ENCODE results near the gene PRR15L.
"Not testable (repeated sequence)": the region's sequence is repeated elsewhere in the genome, so short reads cannot be mapped to it uniquely, and the experiment has no call there.

Gene PRR15L

DNA sequence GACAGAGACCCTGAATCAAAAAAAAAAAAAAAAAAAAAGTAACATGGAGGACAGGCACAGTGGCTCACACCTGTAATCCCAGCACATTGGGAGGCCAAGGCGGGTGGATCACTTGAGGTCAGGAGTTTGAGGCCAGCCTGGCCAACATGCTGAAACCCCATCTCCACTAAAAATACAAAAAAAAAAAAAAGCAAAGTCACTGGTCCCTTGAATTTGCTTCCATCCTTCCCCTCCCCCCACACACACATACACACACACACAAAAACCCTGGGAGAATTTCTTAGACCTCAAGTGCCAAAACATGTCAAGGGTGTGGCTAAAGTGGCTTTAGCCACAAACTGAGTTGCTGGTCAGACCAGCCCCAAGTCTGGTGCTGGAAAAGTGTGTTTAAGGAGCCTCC, 30.8 kb upstream of the PRR15L start:
- not testable (repeated sequence) for DNase-seq (ENCODE audit: low read depth in 2 of 2)

DNA sequence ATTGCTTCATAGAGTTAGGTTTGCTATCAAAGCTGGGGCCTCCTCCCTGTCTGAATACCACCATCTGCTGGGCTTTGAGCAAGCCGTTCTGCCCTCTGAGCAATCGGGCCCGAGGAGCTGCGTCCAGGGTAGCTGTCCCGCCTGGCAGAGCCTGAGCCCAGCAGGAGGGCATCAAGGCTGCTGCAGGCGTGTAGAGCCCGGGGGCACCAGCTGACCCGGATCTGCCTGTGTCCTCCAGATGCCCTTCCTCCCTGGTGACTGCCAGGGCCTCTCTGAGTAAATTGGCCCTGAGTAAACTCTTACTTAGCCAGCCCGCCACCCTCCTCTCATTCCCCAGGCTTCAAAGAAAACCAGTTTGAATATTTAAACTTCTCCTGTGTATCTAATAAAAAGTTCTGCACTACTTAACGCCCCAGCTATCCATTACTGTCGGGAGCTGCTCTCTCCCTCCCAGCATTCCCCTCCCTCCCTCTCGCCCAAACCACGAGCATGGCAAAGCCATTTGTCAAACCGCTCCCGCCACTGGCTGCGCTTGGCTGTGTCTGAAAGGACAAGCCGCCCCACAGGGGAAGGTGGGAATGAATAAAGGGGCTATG, 29.7 kb upstream of the PRR15L start:
- DNase-seq (ENCODE audit: low read depth in 2 of 2): no peak

DNA sequence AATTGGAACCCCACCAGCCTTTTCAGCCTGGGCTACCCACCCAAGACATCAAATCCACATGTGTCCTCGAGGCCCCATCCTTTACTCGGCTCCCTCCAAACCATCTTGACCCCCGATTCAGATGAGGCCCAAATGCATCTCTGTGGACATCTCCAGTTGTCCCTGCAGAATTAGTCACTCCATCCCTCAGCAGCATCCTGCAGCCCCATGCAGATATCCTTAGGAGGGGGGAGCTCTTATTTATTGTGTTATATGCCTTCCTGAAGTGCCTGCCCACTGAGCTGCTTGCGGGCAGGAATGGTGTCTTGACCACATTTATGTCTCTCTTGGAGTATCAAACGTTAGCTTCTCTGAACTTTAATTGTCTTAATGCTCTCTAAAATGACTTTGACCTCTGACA, 28.8 kb upstream of the PRR15L start:
- DNase-seq (ENCODE audit: low read depth in 2 of 2): no peak

DNA sequence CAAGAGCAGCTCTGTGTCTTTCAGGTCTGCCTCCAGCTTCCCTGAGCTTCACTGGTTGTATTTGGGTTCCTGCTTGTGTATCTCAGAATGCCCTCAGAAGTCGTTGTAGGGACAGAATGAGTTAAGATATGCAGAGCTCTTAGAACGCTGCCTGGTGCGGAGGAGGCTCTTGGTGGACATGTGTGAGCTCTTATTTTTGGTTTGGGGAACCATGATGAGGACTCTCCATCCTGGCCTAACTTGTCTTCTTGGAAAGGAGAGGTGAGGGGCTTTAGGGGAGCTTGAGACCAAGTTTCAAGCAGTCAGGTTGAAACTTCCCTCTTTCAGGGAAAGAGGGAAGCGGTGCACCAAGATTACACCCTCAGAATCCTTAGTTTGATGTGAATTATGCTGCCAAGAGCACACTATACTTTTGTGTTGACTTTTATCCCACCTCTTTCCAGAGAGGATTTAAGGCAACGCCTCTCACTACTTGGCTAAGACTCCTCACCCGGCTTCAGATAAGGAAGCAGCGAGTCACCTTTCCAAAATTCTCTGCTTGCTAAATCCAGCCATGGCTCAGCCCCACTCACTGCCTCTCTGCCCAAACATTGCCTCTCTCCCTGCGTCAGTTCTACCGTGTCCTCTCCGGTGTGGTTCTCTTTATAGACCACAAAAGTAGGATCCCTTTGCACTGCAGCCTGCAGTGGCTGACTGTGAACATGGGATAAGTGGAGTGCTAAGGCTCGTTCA, 26.0 kb upstream of the PRR15L start:
- DNase-seq (ENCODE audit: low read depth in 2 of 2): no peak

DNA sequence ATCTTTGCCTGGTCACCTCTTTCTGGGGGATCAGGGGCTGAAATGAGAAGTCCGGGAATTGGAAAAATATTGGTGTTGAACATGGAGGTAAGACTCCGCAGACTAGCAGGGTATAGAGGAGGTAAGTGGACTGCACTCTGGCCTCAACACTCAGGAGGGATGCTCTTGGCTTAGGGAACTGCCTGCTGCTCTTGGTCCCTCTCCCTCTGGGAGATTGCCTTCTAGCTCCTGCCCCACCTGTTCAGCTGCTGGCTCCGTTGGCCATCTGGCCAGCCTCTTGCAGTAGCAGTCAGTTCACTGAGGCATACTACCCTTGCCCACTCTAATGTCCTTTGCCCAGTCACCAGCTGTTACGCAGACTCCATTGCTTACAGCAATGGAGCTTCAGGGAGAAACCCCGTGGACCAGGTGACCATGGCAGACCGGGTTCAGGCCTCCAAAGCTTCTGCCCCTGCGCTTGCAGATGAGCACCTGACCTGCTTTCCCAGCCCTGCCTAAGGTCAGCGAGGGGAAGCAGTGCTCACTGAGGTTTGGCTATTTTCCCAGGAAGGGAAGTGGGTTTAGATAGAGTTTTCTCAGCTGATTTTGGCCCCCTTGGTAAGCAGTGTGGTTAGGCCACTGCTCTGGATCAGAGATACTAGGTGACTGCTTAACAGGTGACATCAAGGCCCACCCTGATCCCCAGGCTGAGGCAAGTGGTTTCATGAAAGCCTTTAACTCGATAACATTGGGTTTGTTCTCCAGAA, 25.1 kb upstream of the PRR15L start:
- no peak for DNase-seq (ENCODE audit: low read depth in 2 of 2)

DNA sequence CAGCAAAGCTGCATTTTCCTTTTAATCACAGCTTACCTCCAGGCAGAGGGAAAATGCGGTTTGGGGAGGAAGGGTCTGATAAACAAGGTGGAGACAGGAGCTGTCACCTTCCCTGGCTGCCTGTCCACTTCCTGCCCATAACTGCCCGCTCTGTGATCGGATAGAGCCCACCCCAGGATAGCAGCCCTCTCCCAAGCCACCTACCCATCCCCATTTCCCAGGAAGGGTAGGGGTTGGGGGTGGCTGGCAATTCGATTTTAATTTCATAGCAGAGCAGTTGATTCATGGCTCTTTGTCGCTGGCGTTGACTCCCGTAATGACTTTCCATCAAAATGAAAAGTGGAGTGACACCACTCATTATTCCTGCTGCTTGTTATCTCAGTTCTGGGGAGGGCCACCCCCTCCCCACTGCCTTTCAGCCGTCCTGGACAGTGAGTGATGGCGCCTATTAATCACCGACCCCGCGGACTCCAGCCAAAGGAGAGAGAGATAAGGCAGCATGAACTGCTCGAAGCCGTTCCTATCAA, 24.5 kb upstream of the PRR15L start:
- no peak for DNase-seq (ENCODE audit: low read depth in 2 of 2)

DNA sequence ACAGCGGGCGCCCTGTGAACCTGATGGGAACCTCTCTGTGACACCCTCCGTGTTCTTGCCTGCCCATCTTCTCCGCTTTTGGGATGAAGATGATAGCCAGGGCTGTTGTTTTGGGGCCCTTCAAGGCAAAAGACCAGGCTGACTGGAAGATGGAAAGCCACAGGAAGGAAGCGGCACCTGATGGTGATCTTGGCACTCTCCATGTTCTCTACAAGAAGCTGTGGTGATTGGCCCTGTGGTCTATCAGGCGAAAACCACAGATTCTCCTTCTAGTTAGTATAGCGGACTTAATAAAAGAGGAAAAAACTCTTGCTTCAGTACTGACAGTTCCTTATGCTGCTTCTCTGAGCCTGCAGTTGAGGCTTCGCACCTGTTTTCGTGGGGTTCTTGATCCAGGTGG, 23.8 kb upstream of the PRR15L start:
- DNase-seq (ENCODE audit: low read depth in 2 of 2): no peak

DNA sequence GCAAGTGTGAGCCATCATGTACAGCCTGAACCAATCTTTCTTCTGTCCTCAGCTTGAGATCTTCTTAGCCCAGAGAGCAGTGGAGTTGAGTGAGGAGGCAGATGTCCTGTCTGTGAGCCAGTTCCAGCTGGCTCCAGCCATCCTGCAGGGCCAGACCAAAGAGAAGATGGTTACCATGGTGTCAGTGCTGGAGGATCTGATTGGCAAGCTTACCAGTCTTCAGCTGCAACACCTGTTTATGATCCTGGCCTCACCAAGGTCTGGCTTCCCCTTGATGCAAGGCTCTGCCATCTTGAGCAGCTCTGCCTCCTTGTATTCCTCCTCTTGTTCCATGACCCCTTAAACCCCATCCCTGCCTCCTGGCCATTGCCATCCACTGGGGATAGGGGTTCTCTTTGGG, 22.9 kb upstream of the PRR15L start:
- DNase-seq (ENCODE audit: low read depth in 2 of 2): no peak

DNA sequence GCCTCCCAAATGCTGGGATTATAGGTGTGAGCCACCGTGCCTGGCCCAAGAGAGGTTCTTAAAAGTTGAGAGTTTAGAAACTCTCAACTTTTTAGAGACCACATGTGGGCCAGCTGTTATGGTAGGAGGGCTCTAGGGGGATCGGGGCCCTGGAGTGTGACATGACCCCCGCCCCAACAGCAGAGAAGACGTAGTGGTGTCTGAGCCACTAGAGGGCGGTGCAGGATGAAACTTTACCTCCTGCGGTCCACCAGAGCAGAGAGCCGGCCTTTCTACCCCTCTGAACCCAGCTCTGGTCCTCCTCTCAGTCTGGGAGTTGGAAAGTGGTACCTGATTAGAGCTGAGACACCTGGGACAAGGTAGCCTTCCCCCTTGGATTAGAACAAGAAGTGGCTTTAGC, 20.6 kb upstream of the PRR15L start:
- DNase-seq (ENCODE audit: low read depth in 2 of 2): peak in 1 of 2 donors; percentile 23

DNA sequence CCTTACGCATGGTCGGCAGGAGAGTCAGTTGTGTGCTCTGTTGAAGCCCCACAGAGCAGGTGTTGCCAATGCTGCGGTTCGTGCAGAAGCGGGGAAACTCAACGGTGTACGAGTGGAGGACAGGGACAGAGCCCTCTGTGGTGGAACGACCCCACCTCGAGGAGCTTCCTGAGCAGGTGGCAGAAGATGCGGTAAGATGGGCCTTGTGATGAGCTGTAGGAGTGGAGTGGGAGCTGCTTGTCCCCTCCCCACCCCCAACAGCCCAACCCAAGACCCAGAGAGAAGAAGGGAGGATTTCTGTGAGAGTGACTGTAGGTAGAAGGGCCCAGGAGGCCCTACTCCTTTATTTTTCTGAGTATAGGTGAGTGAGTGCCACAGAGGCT, 18.1 kb upstream of the PRR15L start:
- DNase-seq (ENCODE audit: low read depth in 2 of 2): no peak

DNA sequence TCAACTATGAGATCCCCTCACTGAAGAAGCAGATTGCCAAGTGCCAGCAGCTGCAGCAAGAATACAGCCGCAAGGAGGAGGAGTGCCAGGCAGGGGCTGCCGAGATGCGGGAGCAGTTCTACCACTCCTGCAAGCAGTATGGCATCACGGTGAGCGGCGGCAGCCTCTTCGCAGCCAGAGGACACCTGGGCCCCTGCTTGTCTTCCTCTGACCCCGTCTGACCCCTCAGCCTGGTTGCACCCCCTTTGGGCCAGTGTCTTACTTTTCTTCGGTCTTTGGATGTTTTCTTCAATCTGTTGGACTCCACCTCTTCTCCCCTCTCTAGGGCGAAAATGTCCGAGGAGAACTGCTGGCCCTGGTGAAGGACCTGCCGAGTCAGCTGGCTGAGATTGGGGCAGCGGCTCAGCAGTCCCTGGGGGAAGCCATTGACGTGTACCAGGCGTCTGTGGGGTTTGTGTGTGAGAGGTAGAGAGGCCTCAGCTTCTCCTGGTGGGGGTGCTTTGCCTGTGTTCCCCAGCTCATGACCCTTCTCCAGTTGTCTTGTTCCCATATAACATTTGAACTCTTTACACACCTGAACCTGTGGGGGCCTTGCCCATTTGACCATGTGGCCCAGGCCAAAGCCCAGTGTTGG, 17.6 kb upstream of the PRR15L start:
- DNase-seq (ENCODE audit: low read depth in 2 of 2): no peak

DNA sequence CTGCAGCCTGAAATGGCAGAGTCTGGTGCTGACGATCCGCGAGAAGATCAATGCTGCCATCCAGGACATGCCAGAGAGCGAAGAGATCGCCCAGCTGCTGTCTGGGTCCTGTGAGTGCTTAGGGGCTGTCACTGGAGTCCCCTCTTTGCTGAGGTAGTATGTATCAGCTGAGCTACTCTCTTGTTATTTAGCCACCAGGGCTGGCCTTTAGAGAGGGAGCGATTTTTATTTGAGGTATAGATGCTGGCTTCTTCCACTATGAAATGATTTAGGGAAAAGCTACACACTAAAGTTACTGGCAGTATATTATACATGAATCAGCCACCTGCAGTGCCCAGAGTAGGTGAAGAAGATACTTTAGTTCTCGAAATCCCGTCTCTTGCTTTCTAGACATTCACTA, 15.9 kb upstream of the PRR15L start:
- DNase-seq (ENCODE audit: low read depth in 2 of 2): no peak

DNA sequence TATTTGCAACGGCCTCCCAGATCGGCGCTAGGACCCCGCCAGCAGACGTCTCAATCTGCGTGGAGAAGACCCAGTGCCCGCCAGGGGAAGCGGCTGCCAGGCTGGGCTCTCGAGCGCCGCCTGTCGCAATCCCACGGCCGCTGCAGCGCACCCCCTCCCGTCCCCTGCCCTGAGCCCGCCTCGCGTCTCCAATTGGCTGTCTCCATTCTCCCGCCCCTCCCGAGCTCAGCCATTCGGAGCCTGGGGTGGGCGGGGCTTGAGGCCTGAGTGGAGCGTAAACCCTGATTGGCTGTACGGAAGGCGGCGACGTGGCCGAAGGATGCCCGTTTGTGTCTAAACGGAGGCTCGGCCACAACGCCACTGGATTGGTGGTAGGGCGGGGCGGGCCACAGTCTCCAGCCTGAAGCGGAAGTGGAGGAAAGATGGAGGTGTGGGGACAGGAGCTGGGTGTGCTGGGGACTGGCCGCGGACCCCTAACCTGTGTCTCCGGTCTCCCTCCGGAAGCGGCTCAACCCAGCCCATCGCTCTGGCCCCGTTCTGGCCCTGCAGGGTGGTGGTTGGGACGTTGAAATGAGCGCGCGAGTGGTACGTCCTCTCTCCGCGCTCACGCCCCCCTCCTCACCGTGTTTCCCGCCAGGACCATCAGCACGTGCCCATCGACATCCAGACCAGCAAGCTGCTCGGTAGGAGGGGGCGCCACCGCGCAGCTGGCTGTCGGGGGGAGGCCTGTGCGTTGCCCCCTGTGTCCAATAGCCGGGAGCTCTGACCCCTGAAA, 13.2 kb upstream of the PRR15L start, which contains the start of gene CDK5RAP3:
Gene CDK5RAP3 (plus strand): TSS at position 389 of the 775 bp plus-strand sequence. CDS start 34 bp downstream, at position 423.
- peak; percentile 99 to 100 for DNase-seq (ENCODE audit: low read depth in 2 of 2)

DNA sequence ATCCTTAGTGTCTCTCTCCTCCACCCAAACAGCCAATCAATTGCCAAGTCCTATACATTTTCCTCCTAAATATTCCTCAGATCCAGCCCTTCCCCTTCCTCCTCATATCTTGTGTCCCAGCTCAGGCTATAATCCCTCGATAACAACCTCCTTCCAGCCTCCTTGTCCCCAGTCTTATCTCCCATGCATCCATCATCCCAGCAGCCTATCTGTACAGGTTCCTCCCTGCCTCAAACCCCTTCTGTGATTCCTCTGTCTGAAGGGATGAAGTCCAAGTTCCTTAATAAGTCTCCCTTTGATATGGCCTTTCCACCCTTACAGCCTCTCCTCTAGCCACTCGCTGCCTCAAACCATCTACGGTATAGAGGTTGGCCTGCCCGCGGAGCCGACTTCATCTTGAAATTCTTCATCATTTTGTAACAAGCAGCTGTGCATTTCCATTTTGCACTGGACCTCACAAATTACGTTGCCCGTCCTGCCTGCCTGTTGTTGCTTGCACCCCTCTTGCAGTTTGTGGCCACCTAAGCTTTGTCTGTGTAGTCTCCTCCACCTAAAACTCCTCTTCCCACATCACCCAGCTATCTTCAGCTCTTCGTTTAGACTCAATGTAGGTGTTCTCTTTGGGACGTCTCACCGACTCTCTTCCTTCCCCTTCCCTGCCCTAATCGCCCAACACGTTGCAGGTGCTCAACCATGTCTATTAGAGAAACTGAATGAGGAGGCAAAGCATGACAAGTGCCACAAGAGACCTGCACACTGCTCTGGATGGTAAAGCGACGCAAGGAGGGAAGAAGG, 12.4 kb upstream of the PRR15L start:
- no peak for DNase-seq (ENCODE audit: low read depth in 2 of 2)

DNA sequence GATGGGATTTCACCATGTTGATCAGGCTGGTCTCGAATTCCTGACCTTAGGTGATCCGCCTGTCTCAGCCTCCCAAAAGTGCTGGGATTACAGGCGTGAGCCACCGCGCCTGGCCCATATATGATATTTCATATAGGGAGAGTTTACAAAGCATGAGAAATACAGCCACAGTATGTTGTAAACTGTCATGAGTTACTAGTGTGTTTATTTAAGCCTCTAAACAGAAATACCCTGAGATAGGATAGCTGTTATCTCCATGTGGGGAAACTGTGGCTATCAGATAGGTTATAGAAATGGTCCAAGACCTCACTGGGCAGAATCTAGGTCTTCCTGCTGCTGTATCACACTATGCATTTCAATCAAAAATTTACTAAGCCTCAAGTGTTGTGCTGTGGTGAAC, 11.2 kb upstream of the PRR15L start:
- no peak for DNase-seq (ENCODE audit: low read depth in 2 of 2)

DNA sequence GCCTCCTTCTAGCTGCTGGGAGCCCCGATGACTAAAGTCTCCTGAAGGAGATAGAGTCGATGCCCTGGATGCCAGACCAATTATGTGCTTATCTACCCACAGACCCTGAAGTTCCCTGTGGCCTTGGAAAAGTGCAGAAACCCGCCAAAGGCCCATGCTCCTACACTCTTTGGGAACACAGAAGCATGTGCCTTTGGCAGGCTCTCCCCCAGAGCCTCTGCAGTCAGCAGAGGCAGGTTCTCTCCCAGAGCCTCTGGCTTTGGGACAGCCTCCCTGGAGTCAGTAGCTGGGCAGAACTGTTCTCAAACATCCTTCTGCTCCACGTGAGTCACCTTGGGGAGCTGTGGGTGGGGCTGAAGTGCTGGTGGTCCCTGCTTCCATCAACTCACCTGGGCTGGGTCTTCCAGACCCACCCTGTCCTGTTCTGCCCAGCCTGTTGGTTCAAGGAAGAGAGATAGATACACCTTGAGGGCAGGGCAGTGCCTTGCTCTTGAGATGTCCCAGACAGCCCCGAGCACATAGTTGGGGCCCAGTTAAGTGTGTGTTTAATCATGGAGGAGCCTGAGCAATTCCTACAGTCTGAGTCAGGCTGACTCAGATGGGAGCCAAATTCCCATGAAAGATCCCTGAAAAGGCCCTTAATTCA, 10.0 kb upstream of the PRR15L start:
- DNase-seq (ENCODE audit: low read depth in 2 of 2): no peak

DNA sequence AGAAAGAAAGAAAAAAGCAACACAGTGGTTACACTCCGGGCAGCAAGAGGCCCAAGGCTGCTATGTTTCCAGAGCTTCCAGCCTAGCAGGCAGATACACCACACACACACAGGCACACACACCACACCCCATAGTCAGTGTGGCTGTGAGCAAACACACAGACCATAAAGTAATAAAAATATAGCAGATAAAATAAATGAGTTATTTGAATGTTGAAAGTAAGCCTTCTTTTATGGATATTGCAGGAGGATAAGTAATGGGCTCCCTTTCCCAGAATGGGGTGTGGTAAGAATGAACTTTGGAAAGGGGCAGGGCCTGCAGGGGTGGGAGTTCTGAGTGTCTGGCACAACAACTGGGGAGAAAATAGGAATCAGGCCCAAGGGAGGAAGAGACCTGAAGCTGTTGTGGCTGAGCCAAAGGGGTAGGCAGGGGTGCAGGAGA, 8.4 kb upstream of the PRR15L start:
- DNase-seq (ENCODE audit: low read depth in 2 of 2): no peak

DNA sequence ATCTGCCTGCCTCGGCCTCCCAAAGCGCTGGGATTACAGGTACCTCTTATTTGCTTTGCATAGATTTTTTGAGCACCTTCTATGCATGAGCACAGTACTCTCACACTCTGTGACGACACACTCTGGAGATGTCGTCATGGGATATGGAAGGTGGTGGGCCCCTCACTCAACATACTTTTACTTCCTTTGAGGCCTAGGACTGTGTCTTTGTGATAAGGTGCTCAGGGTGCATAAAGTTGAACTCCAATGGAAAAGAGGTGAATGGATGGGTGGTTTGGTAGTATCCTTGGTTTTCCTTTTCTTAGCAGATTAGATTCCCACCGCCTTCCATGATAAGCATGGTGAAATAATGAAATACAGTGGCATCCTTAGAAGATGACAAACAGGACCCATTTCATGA, 7.2 kb upstream of the PRR15L start:
- no peak for DNase-seq (ENCODE audit: low read depth in 2 of 2)

DNA sequence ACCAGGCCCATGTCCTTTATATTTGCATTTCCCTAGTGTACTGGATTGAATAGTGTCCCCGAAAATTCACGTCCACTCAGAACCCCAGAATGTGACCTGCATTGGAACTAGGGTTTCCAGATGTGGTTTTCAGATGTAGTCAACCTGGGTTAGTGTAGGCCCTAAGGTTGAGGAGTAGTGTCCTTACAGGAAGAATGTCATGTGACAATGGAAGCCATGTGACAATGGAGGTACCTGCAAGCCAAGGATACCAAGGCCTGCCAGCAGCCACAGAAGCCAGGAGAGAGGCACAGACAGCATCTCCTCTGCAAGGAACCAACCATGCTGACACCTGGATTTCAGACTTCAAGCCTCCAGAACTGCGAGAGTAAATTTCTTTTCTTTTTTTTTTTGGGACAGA, 5.2 kb upstream of the PRR15L start:
- DNase-seq (ENCODE audit: low read depth in 2 of 2): no peak

DNA sequence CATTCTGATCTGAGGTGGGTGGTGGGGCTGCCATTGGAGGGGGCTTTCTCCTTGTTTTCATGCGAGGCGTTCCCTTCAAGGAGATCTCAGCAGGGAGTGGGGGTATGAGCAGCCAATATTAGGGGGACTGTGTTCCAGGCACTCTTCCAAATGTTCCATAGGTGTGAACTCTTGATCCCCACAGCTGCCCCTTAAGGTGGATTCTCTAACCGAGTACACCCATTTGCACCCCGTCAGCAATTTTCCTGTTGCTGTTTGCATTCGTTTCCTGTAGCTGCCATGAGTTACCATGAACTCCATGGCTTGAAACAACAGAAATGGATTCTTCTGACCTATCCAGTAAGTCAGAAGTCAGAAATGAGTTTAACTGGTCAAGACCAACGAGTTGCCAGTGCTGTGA, 3.7 kb upstream of the PRR15L start:
- no peak for DNase-seq (ENCODE audit: low read depth in 2 of 2)
